ENCODE measurements around the gene ZHX3. TPM values are rescaled to one million over a fixed set of nuclear protein-coding genes. Genes with fewer than 3 reads are reported as not detected.

Gene ZHX3
- total and polyA plus RNA-seq, 9 of the 15 experiments (the other 6 are each of a cell fraction or from before 2014, with no cell fraction given): 0.80 to 14.6 (median 4.9) TPM

GRCh38 chr20:41231136-41231535 is 86.4 kb downstream of the ZHX3 start:
- intact Hi-C loops (cut with micrococcal nuclease): no loop called here
- H2AFZ ChIP-seq (ENCODE audit: low read depth, low read length): no peak overlapping the region
- no peaks in the 10 kb centered on the region for H3K9me1 ChIP-seq (ENCODE audit: control insufficient read depth, insufficient read depth, low read length)
- H3K4me3 ChIP-seq: no peak overlapping the region
- ChIA-PET POLR2A (interaction anchor here (0.8 kb wide), 1 partner anchor 58 kb away, joined by 3 read pairs; no protein-coding TSS in a partner anchor), CTCF (ENCODE audit: low intra/inter-chr PET ratio) (interaction anchor here (0.9 kb wide), 1 partner anchor 262 kb away, joined by 5 read pairs; no protein-coding TSS in a partner anchor)
- H3K9me3 ChIP-seq (replicated peaks; ENCODE audit: control insufficient read depth, insufficient read depth, low read depth, low read length): no peaks in the 10 kb centered on the region
- no peaks in the 10 kb centered on the region for H3K36me3 ChIP-seq (ENCODE audit: control insufficient read depth, insufficient read depth, low read length)
- peaks cover 3 to 4% of the 10 kb centered on the region in 2 experiments; a peak in 4 of 5 replicates for H3K4me1 ChIP-seq (replicated peaks in 1 of 2; ENCODE audit: control insufficient read depth in 2 of 2, insufficient read depth in 2 of 2, low read length in 2 of 2)
- in situ Hi-C loops (cut with MboI): loop anchor here (10.0 kb wide), 1 partner anchor 256 kb away; no protein-coding TSS in a partner anchor
- no TSS peak for BruUV-seq (replicated peaks)
- no peaks in the 10 kb centered on the region for H3K79me2 ChIP-seq (ENCODE audit: control insufficient read depth, insufficient read depth, low read length)
- H4K20me1 ChIP-seq (replicated peaks; ENCODE audit: control insufficient read depth, insufficient read depth, low read length): 0 out of 2 replicates have a peak, but pooled peaks cover 3% of the 10 kb centered on the region
- H3K9ac ChIP-seq (ENCODE audit: insufficient read depth in 1 of 2, low read depth in 2 of 2, low read length in 2 of 2): no peak overlapping the region
- no peak for ATAC-seq
- H3K27me3 ChIP-seq (ENCODE audit: control insufficient read depth in 2 of 2, insufficient read depth in 2 of 2, low read length in 2 of 2): no peaks in the 10 kb centered on the region
- DNase-seq (ENCODE audit: extremely low read depth in 1 of 4, low spot score in 3 of 4): no peak
- 63% methylated on average over 1 of the region's 1 CpG for WGBS (ENCODE audit: insufficient coverage, low coverage, missing lambda C conversion rate)
- no peak overlapping the region for H3K4me2 ChIP-seq (ENCODE audit: insufficient read depth, low read length)
- FAIRE-seq: no peak
- no peak for TF ChIP-seq ZNF77 (CRISPR knock-in tag; IDR thresholded peaks at IDR 0.05)
- TF ChIP-seq SMAD3 (CRISPR knock-in tag; conservative IDR thresholded peaks at IDR 0.05): no peak
- no peak for TF ChIP-seq KLF13 (tag; IDR thresholded peaks at IDR 0.05; ENCODE audit: borderline replicate concordance, low read depth)
- TF ChIP-seq PBX2 (CRISPR knock-in tag; IDR thresholded peaks at IDR 0.05; ENCODE audit: low read depth): no peak
- no peak for TF ChIP-seq PBX2 (tag; conservative IDR thresholded peaks at IDR 0.05; ENCODE audit: low read depth)
- no peak for TF ChIP-seq CHD1 (IDR thresholded peaks at IDR 0.05; ENCODE audit: low read length)
- TF ChIP-seq E2F3 (CRISPR knock-in tag; IDR thresholded peaks at IDR 0.05): no peak
- TF ChIP-seq MAZ (CRISPR knock-in tag; conservative IDR thresholded peaks at IDR 0.05 in 1 of 2, IDR thresholded peaks at IDR 0.05 in 1 of 2): no peak
- TF ChIP-seq SIRT6 (IDR thresholded peaks at IDR 0.05; ENCODE audit: low read depth, low read length): no peak
- TF ChIP-seq NFIX (CRISPR knock-in tag; IDR thresholded peaks at IDR 0.05; ENCODE audit: low read depth): no peak
- no peak for TF ChIP-seq ETV5 (CRISPR knock-in tag; IDR thresholded peaks at IDR 0.05; ENCODE audit: low read depth)
- TF ChIP-seq ZBTB49 (CRISPR knock-in tag; IDR thresholded peaks at IDR 0.05; ENCODE audit: borderline replicate concordance): no peak
- no peak for TF ChIP-seq PURB (CRISPR knock-in tag; IDR thresholded peaks at IDR 0.05; ENCODE audit: low read depth)
- TF ChIP-seq GATA2 (CRISPR knock-in tag; IDR thresholded peaks at IDR 0.05): no peak
- no peak for TF ChIP-seq U2AF2 (optimal IDR thresholded peaks at IDR 0.05; ENCODE audit: low read depth, low read length)
- H3K27ac ChIP-seq (ENCODE audit: extremely low read depth, low read depth, low read length): no peak overlapping the region
